ENCODE results near the gene HUS1.

HUS1 gene

DNA sequence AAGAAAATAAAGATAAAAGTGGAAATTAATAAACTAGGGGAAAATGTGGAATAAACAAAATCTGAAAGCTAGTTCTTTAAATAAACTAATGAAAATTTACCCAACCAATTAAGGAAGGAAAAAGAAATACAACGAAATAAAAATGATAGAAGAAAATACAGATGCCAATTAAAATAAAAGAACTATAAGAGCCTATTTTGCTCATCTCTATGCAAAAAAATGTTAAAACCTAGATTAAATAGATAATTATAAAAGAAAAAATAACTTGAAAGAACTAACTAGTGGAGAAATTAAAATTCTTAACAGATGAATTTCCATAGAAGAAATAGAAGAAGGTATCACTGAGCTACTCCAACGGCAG, 63.8 kb downstream of the HUS1 start:
- DNase-seq, result no peak

DNA sequence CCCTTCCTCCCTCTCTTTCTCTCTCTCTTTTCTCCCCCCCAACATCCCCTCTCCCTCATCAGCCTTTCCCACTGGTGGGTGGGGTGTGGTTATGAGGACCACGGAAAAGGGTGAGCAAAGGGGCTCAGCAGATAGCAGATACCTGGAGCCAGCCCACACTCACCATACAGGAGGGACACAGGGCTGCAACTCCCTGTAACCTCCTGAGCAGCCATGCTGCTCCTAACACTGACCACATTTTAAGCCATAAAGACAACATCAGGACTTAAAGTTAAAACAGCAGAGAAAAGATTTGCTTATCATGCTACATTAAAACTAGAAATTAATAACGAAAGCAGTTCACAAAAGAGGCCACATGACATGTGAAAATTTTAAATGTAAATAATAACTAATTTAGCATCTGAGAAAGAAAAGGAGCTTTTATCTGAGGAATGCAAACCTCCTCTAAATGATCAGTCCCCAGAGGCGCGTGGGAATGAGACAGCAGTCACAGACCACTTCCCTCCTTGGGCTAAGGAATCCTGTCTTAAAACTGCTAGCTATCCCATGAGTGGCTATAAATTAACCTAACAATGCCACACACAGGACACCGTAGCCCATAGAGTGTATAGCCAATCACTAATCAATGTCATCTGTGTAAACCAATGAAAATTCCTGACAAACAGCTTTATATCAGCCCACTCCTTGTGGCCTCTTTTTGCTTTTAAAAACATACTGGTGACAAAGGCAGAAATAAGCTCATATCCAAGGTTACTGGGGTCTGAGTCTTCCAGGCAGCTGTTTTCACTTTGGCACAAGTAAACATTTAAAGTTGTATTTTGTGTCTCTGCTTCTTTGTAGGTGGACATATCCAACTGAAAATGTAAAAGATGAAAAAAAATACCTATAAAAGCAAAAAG, 64.4 kb downstream of the HUS1 start:
- DNase-seq, result no peak

All from CD4-positive, alpha-beta T cell treated with Interleukin-21 for 1 hour (primary cell).